ENCODE data around the gene MALT1.

MALT1 gene

DNA sequence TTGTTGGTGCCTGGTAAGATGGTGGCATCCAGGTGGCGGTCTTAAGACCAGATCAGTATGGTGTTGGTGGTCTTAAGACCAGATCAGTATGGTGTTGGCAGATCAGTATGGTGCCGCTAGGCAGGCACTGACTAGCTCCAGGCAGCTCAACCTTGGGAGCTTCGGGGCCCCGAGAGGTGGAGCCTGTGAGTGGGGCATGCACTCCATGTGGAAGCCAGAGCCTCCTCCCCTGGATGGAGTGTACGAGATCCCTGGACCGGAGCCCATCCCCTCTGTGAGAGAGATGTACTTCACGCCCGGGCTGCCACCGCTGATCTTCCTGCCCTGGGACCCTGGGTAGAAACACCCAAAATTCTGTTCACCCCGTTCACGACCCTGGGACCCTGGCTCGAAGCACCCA is 19.0 kb downstream of the MALT1 start:
- no peak for DNase-seq (ENCODE audit: low spot score)

DNA sequence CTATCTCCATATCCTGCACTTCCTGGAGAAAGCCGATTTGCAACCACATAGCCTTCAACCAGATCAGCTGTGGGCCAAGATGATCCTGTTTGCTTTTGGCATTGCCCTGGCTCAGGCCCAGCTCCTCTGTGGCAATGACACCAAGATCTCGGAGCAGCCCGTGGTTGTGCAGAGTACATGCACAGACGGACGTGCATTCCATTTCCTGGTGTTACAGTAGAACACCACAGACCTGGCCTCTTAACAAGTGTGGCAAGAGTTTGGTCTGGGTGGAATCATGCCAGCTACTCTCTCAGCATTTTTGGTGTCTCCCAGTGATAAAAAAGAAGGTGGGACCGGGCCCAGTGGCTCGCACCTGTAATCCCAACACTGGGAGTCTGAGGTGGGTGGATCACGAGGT is 20.0 kb downstream of the MALT1 start:
- no peak for DNase-seq (ENCODE audit: low spot score)

DNA sequence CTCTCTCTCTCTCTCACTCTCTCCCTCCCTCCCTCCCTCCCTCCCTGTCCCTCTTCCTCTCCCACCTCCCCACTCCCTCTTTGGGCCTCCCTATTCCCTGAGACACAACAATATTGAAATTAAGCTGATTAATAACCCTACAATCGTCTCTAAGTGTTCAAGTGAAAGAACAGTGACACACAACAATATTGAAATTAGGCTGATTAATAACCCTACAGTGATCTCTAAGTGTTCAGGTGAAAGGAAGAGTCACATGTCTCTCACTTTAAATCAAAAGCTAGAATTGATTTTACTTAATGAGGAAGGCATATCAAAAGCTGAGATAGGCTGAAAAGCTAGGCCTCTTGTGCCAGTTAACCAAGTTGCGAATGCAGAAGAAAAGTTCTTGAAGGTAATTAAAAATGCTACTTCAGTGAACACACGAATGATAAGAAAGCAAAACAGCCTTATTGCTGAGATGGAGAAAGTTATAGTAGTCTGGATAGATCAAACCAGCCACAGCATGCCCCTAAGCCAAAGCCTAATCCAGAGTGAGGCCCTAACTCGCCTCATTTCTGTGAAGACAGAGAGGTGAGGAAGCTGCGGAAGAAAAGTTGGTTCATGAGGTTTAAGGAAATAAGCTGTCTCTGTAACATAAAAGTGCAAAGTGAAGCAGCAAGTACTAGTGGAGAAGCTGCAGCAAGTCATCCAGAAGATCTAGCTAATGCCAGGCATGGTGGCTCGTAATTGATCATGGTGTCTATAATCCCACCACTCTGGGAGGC is 21.3 kb downstream of the MALT1 start:
- DNase-seq (ENCODE audit: low spot score): no peak

GRCh38 chr18:58694221-58694620 is 23.0 kb downstream of the MALT1 start:
- no peak for DNase-seq (ENCODE audit: low spot score)

DNA sequence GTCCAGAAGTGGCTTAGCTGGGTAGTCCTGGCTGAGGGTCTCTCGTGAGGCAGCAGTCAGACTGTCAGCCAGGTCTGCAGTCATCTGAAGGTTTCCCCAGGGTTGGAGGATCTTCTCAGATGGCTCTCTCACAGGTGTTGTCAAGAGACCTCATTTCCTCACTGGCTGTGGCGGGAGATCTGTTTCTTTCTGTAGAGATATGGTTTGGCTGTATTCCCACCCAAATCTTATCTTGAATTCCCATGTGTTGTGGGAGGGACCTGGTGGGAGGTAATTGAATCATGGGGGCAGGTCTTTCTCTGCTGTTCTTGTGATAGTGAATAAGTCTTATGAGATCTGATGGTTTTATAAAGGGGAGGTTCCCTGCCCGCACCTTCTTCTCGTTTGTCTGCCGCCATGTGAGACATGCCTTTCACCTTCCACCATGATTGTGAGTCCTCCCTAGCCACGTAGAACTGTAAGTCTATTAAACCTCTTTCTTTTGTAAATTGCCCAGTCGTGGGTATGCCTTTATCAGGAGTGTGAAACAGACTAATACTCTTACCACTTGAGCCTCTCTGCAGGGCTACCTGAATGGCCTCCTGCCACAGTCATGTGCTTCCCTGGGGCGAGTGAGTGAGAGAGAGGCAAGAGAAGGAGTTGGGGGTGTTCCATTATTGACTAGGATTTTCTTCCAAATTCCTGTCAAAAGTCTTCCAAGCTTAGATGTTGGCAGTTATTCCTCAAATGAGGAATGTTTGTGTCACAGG is 23.6 kb downstream of the MALT1 start:
- no peak for DNase-seq (ENCODE audit: low spot score)

GRCh38 chr18:58695772-58696171 is 24.5 kb downstream of the MALT1 start:
- DNase-seq (ENCODE audit: low spot score): no peak

GRCh38 chr18:58697146-58697545 is 25.9 kb downstream of the MALT1 start:
- no peak for DNase-seq (ENCODE audit: low spot score)

- no peak for DNase-seq (ENCODE audit: low spot score)
These were observed 27.5 kb downstream of the MALT1 start for GRCh38 chr18:58698701-58699193.

GRCh38 chr18:58699551-58699950 is 28.3 kb downstream of the MALT1 start:
- DNase-seq (ENCODE audit: low spot score): no peak

DNA sequence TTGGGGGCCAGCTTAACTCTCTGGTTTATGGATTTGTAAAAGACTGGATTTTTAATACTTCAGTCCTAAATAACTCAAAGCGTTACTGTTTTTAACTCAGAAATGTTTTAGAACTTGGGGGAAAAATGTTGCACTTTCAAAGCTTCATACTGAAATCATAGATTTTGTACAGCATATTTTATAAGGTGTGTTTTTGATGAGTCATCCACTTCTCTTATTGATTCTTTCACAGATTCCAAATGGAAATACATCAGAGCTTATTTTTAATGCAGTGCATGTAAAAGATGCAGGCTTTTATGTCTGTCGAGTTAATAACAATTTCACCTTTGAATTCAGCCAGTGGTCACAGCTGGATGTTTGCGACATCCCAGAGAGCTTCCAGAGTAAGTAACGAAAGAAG is 28.9 kb downstream of the MALT1 start:
- no peak for DNase-seq (ENCODE audit: low spot score)

GRCh38 chr18:58712930-58713329 is 41.7 kb downstream of the MALT1 start:
- no peak for DNase-seq (ENCODE audit: low spot score)

- no peak for DNase-seq (ENCODE audit: low spot score)
These were observed 43.0 kb downstream of the MALT1 start for GRCh38 chr18:58714259-58714658.

DNA sequence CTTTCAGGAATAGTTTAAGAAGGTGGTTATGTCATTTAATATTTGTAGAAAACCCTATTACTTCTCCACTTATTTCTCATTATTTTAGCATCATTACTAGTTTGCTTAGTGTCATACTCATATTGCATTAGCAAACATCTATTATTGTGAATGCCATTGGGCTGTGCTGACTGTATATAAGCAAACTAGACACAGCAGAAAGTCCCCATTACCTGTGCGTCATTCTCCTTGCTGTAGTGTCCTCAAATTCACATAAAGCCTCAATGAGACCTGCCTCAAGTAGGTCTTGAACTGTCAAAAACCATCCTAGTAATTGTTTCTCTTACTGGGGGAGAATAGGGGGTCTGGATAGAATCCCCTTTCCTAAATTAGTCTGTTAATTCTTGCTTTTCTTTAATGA is 43.6 kb downstream of the MALT1 start:
- no peak for DNase-seq (ENCODE audit: low spot score)

- DNase-seq (ENCODE audit: low spot score): no peak
These were observed 44.3 kb downstream of the MALT1 start for GRCh38 chr18:58715540-58715939.

GRCh38 chr18:58716060-58716756 is 44.9 kb downstream of the MALT1 start:
- no peak for DNase-seq (ENCODE audit: low spot score)

DNA sequence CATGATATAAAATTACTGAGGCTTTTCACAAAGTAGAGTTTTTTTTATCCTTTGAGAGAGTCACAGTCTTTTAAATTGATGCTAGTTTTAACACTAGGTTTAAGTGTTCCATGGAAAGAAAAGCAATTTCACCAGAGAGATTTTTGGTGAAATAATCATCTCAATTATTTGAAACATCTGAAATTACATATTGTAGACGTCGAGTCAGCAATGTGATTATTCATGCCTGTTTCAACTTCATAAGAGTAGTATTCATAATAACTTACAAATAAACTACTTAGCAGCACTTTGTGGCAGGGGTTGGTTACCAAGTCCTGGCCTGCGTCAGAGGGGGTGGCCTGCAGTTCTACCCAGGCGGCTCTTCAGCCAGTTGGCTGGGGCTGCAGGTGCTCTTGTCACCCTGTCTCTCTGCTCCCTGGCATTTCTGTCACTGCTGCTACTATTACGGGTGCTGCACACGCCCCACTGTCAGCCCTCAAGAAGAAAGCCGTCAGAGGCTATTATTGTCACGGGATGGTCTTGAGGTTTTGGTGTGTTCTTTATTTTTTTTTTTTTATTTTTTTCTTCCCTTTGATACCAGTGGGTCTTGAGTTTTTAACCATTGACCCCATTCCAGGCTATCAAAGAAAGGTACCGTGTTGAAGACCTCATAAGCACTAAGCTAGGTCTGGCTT is 50.4 kb downstream of the MALT1 start:
- no peak for DNase-seq (ENCODE audit: low spot score)

GRCh38 chr18:58723810-58724602 is 52.7 kb downstream of the MALT1 start:
- no peak for DNase-seq (ENCODE audit: low spot score)

DNA sequence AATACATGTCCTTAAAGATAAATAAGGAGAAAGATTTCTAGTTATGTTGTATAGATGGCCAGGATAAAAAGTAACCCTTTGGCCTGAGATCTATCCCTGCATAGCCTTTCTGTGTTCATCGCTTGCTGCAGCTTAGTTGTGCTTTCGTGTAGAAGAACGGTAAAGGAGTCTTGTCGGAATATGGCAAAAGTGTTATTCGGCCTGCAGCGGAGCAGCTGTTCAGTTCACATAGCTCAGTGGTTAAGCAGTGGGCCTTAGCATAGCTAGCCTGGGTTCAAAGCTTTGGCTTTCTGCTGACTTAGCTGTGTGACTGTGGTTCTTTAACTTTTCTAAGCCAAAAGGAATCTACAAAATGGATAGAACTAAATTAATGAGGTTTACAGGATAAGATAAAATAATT is 55.4 kb downstream of the MALT1 start:
- DNase-seq (ENCODE audit: low spot score): no peak

- DNase-seq (ENCODE audit: low spot score): no peak
These were observed 56.7 kb downstream of the MALT1 start for GRCh38 chr18:58727776-58728500.

DNA sequence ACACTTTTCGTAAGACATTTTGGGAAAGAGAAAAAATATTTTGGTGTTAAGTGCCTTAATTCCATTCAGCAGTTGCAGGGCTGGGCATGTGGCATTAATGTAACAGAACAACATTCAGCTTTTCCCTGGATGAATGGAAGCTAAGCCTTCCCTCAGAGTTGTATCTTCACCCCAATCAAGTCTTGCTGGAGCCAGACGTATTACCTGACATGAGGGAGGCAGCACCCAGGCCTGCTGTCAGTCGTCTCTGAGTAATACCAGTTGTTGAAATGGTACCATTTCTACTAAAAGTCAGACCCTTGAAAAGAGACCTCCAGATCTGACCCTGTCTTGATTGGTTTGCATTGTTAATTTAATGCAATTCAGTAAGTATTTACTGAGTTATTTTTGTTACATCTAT is 57.5 kb downstream of the MALT1 start:
- DNase-seq (ENCODE audit: low spot score): no peak

DNA sequence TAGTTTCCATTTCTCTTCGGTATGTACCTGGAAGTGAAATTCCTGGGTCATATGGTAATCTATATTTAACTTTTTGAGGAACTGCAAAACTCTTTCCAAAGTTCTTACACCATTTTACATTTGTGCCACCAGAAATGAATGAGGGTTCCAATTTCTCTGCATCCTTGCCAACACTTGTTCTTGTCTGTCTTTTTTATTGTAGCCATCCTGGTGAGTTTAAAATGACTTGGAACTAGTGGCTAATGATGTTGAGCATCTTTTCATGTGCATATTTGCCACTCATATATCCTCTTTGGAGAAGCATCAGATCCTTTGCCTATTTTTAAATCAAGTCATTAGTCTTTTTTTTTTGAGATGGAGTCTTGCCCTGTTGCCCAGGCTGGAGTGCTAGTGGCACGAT is 59.4 kb downstream of the MALT1 start:
- DNase-seq (ENCODE audit: low spot score): no peak

Data from iPS-NIHi11 (cell line).